Measurements from ENCODE around the gene PGA3.
"Not testable (repeated sequence)": the region's sequence is repeated elsewhere in the genome, so short reads cannot be mapped to it uniquely, and the experiment has no call there.

PGA3 gene

GRCh38 chr11:61232548-61233145 lies 29.3 kb downstream of the PGA3 start:
- not testable (repeated sequence) for H3K4me3 ChIP-seq (ENCODE audit: low read depth in 1 of 2, low read length in 2 of 2); H3K27ac ChIP-seq (ENCODE audit: low read length); H3K9me3 ChIP-seq (ENCODE audit: control insufficient read depth in 1 of 2, low read length in 2 of 2); H3K36me3 ChIP-seq (ENCODE audit: control insufficient read depth in 1 of 2, insufficient read depth in 2 of 2, low read length in 2 of 2); H3K4me1 ChIP-seq (ENCODE audit: control insufficient read depth in 1 of 2, insufficient read depth in 2 of 2, low read length in 2 of 2); H3K27me3 ChIP-seq (ENCODE audit: low read depth, low read length)

GRCh38 chr11:61237130-61237529 lies 33.8 kb downstream of the PGA3 start:
- H3K9me3 ChIP-seq (ENCODE audit: control insufficient read depth in 1 of 2, low read length in 2 of 2); H3K27me3 ChIP-seq (ENCODE audit: low read depth, low read length); H3K4me3 ChIP-seq (ENCODE audit: low read depth in 1 of 2, low read length in 2 of 2); H3K4me1 ChIP-seq (ENCODE audit: control insufficient read depth in 1 of 2, insufficient read depth in 2 of 2, low read length in 2 of 2); H3K27ac ChIP-seq (ENCODE audit: low read length); H3K36me3 ChIP-seq (ENCODE audit: control insufficient read depth in 1 of 2, insufficient read depth in 2 of 2, low read length in 2 of 2): not testable (repeated sequence)

GRCh38 chr11:61240288-61240687 lies 37.0 kb downstream of the PGA3 start:
- not testable (repeated sequence) for H3K9me3 ChIP-seq (ENCODE audit: control insufficient read depth in 1 of 2, low read length in 2 of 2); H3K27ac ChIP-seq (ENCODE audit: low read length); H3K4me3 ChIP-seq (ENCODE audit: low read depth in 1 of 2, low read length in 2 of 2); H3K4me1 ChIP-seq (ENCODE audit: control insufficient read depth in 1 of 2, insufficient read depth in 2 of 2, low read length in 2 of 2); H3K36me3 ChIP-seq (ENCODE audit: control insufficient read depth in 1 of 2, insufficient read depth in 2 of 2, low read length in 2 of 2); H3K27me3 ChIP-seq (ENCODE audit: low read depth, low read length)

DNA sequence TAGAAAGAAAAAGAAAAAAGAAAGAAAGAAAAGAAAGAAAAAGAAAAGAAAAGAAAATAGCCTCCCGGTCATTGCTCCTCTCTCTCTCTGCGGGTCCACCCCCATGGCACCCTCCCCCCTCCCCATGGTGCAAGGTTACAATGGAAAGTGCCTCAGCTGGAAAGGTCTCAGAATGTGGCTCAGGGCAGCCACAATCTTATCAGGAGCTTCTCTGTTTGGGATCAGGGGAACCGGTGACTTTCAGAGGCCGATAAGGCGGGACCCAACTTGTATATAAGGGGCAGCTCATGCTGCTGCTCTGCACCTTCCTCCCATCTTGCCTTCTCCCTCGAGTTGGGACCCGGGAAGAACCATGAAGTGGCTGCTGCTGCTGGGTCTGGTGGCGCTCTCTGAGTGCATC lies 37.6 kb downstream of the PGA3 start, which contains the start of gene PGA5:
Gene PGA5, plus strand, starts transcription at position 301 of the 400 bp plus-strand sequence. Its CDS starts 52 bp downstream, at position 353.
- H3K4me1 ChIP-seq (ENCODE audit: control insufficient read depth in 1 of 2, insufficient read depth in 2 of 2, low read length in 2 of 2); H3K4me3 ChIP-seq (ENCODE audit: low read depth in 1 of 2, low read length in 2 of 2); H3K27ac ChIP-seq (ENCODE audit: low read length); H3K27me3 ChIP-seq (ENCODE audit: low read depth, low read length); H3K9me3 ChIP-seq (ENCODE audit: control insufficient read depth in 1 of 2, low read length in 2 of 2); H3K36me3 ChIP-seq (ENCODE audit: control insufficient read depth in 1 of 2, insufficient read depth in 2 of 2, low read length in 2 of 2): not testable (repeated sequence)

DNA sequence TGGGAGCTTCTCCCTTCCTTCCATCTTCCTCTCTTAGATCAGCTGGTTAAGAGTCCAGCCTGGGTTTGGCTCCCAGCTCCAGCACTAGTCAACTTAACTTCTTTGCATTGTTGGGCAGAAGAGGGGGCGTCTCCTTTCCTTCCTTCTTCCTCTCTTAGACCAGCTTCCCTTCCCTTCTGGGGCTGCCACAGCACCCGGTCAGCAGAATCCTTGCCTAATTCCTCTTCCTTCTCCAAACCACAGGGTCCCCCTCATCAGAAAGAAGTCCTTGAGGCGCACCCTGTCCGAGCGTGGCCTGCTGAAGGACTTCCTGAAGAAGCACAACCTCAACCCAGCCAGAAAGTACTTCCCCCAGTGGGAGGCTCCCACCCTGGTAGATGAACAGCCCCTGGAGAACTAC lies 38.2 kb downstream of the PGA3 start:
- H3K4me1 ChIP-seq (ENCODE audit: control insufficient read depth in 1 of 2, insufficient read depth in 2 of 2, low read length in 2 of 2); H3K27me3 ChIP-seq (ENCODE audit: low read depth, low read length); H3K4me3 ChIP-seq (ENCODE audit: low read depth in 1 of 2, low read length in 2 of 2); H3K36me3 ChIP-seq (ENCODE audit: control insufficient read depth in 1 of 2, insufficient read depth in 2 of 2, low read length in 2 of 2); H3K9me3 ChIP-seq (ENCODE audit: control insufficient read depth in 1 of 2, low read length in 2 of 2); H3K27ac ChIP-seq (ENCODE audit: low read length): not testable (repeated sequence)

DNA sequence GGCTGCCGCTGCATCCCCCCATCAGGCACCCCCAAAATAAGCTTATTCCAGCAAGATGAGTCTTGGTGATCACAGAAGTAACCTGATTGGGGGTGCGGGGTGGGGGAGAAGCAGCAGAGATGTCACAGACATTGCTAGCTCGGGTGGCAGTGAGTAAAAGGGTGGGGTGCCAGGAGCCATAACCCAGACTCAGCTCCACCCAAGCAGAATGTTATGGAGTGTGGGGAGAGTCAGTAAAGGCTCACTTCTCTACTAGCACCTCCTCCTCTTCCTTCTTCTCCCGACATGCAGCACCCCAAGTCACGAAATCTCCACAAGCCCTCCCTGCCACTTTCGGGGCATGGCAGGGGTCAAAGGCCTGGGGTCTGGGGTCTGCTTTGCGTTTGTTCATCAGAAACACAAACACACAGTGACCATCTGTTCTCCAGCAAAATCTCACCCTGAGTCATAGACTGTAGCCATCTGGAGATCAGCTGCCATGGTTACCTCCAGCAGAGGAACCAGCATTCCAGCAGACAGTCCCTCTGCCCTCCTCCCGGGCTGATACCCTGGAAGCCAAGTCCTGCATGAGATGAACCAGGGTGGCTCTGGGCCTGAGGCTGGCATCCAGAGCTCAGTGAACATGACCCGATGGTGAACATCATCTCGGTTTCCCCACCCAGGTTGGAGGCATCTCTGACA lies 42.1 kb downstream of the PGA3 start:
- not testable (repeated sequence) for H3K9me3 ChIP-seq (ENCODE audit: control insufficient read depth in 1 of 2, low read length in 2 of 2); H3K4me3 ChIP-seq (ENCODE audit: low read depth in 1 of 2, low read length in 2 of 2); H3K36me3 ChIP-seq (ENCODE audit: control insufficient read depth in 1 of 2, insufficient read depth in 2 of 2, low read length in 2 of 2); H3K27ac ChIP-seq (ENCODE audit: low read length); H3K4me1 ChIP-seq (ENCODE audit: control insufficient read depth in 1 of 2, insufficient read depth in 2 of 2, low read length in 2 of 2); H3K27me3 ChIP-seq (ENCODE audit: low read depth, low read length)

- not testable (repeated sequence) for H3K9me3 ChIP-seq (ENCODE audit: control insufficient read depth in 1 of 2, low read length in 2 of 2); H3K4me3 ChIP-seq (ENCODE audit: low read depth in 1 of 2, low read length in 2 of 2); H3K27me3 ChIP-seq (ENCODE audit: low read depth, low read length); H3K36me3 ChIP-seq (ENCODE audit: control insufficient read depth in 1 of 2, insufficient read depth in 2 of 2, low read length in 2 of 2); H3K27ac ChIP-seq (ENCODE audit: low read length); H3K4me1 ChIP-seq (ENCODE audit: control insufficient read depth in 1 of 2, insufficient read depth in 2 of 2, low read length in 2 of 2)
Observed at GRCh38 chr11:61248071-61248470, 44.8 kb downstream of the PGA3 start.

DNA sequence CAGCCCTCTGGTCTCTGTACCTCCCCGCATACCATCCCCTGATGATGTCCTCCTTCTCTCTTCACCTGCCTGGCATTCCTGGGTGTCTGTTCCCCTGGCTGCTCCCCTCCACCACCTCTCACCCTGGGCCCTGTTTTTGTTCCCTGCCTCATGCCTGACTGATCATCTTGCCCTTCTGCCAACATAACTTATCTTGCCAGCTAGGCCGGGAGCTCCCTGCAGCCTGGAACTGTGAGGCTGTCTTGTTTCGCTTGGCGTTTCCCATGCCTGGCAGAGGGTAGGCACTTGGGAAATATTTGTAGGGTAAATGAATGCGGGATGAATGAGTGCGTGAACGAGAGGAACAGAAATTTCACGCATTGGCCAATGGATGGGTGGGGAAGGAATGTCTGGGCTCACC lies 45.9 kb downstream of the PGA3 start:
- H3K27ac ChIP-seq (ENCODE audit: low read length); H3K4me3 ChIP-seq (ENCODE audit: low read depth in 1 of 2, low read length in 2 of 2); H3K9me3 ChIP-seq (ENCODE audit: control insufficient read depth in 1 of 2, low read length in 2 of 2); H3K4me1 ChIP-seq (ENCODE audit: control insufficient read depth in 1 of 2, insufficient read depth in 2 of 2, low read length in 2 of 2); H3K36me3 ChIP-seq (ENCODE audit: control insufficient read depth in 1 of 2, insufficient read depth in 2 of 2, low read length in 2 of 2); H3K27me3 ChIP-seq (ENCODE audit: low read depth, low read length): not testable (repeated sequence)

DNA sequence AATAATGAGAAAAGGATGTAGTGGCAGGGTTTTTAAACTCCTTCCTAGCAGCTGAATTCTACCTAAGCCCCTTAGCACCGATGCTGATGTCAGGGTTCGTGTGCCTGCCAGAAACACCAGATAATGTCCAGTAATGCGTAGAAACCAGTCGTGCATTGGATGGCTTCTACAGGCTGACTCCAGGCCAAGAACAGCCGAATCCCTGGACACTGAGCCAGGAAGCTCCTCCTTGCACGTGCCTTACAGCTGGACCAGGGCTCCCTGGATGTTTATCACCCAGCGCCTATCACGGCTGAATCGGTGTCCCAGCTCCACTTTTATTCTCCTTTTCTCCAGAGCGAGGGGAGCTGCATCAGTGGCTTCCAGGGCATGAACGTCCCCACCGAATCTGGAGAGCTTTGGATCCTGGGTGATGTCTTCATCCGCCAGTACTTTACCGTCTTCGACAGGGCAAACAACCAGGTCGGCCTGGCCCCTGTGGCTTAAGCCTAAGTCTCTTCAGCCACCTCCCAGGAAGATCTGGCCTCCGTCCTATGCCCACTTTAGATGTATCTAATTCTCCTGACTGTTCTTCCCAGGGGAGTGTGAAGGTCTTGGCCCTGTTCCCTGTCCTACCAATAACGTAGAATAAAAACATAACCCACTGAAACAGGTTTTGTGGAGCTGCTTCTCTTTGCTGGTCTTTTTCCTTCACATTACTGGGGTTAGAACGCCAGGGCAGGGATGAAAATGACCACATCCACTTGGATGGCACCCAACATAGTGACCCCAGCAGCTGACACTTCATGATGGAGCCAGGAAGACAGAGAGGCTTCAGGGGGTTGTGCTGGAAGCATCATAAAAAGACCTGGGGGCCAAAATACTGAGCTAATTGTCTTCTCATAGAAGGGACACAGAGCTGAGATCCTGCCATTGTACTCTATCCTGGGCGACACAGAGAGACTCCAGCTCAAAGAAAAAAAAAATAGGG lies 47.8 kb downstream of the PGA3 start:
- not testable (repeated sequence) for H3K9me3 ChIP-seq (ENCODE audit: control insufficient read depth in 1 of 2, low read length in 2 of 2); H3K27ac ChIP-seq (ENCODE audit: low read length); H3K4me1 ChIP-seq (ENCODE audit: control insufficient read depth in 1 of 2, insufficient read depth in 2 of 2, low read length in 2 of 2); H3K27me3 ChIP-seq (ENCODE audit: low read depth, low read length); H3K36me3 ChIP-seq (ENCODE audit: control insufficient read depth in 1 of 2, insufficient read depth in 2 of 2, low read length in 2 of 2); H3K4me3 ChIP-seq (ENCODE audit: low read depth in 1 of 2, low read length in 2 of 2)

DNA sequence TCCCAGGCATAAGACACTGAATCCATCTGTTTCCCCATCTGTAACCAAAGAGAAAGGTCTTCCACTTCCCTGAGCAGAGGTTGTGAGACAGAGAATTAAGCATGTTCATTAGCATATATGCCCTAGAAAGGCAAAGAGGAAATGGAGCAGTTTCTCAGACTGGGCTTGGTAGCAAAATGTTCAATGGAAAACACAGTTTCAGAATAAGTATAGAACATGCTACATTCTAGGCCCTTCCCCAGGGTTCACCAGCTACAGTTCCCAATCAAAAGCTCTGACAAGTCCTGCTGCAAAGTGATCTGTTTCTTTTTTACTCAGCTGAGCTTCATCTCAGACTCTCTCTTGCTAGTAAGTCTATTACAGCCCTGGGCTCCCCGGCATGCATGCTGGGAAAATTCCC lies 49.0 kb downstream of the PGA3 start:
- not testable (repeated sequence) for H3K4me3 ChIP-seq (ENCODE audit: low read depth in 1 of 2, low read length in 2 of 2); H3K36me3 ChIP-seq (ENCODE audit: control insufficient read depth in 1 of 2, insufficient read depth in 2 of 2, low read length in 2 of 2); H3K27me3 ChIP-seq (ENCODE audit: low read depth, low read length); H3K27ac ChIP-seq (ENCODE audit: low read length); H3K9me3 ChIP-seq (ENCODE audit: control insufficient read depth in 1 of 2, low read length in 2 of 2); H3K4me1 ChIP-seq (ENCODE audit: control insufficient read depth in 1 of 2, insufficient read depth in 2 of 2, low read length in 2 of 2)

DNA sequence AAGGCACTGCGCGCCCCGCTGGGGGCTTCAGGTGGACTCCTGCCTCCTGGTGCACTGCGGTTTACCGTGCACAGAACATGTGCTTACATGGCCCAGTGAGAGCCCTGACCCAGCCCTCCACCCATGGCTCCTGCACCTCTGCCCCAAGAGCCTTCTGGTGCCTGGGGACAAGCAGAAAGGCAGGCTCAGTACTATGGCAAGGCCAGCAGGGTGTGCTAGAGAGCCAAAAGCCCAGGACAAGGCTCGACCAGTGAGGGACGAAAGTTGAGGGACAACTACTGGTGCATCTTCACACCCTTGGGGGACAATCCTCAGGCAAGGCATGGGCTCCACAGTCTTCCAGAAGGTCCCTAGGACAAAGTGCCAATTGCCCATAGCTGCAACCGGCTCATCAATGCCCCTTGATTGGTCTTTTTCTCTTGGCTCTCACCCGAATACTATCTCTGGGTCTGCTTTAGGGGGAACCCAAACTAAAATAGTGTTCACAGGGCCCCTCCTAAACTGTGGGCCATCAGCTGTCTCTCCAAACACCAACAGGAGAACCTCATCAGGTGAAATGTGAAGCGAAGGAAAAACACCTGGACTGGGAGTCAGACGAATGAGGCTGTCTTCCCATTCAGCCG lies 51.2 kb downstream of the PGA3 start:
- Histone ChIP-seq H3K27ac (ENCODE audit: low read length) (no peak overlapping the region), H3K36me3 (ENCODE audit: control insufficient read depth in 1 of 2, insufficient read depth in 2 of 2, low read length in 2 of 2) (no peaks in the 10 kb centered on the region), H3K4me3 (ENCODE audit: low read depth in 1 of 2, low read length in 2 of 2) (no peak overlapping the region), H3K4me1 (ENCODE audit: control insufficient read depth in 1 of 2, insufficient read depth in 2 of 2, low read length in 2 of 2) (no peaks in the 10 kb centered on the region), H3K27me3 (ENCODE audit: low read depth, low read length) (no peaks in the 10 kb centered on the region), H3K9me3 (ENCODE audit: control insufficient read depth in 1 of 2, low read length in 2 of 2) (no peaks in the 10 kb centered on the region)
